ENCODE data around the gene APBA1.

APBA1 gene

DNA sequence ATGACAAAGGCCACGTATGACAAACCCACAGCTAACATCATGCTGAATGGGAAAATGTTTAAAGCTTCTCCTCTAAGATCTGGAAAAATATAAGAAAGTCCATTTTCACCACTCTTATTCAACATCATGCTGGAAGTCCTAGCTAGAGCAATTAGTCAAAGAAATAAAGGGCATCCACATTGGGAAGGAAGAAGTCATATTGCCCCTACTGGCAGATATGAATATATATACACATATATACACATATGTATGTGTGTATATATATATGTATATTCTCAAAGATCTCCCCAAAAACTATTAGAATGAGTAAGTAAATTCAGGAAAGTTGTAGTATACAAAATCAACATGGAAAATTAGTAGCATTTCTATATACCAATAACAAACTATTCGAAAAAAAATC, 17.1 kb downstream of the APBA1 start:
- no peak for DNase-seq

GRCh38 chr9:69653261-69653660, 18.9 kb downstream of the APBA1 start:
- DNase-seq: no peak

DNA sequence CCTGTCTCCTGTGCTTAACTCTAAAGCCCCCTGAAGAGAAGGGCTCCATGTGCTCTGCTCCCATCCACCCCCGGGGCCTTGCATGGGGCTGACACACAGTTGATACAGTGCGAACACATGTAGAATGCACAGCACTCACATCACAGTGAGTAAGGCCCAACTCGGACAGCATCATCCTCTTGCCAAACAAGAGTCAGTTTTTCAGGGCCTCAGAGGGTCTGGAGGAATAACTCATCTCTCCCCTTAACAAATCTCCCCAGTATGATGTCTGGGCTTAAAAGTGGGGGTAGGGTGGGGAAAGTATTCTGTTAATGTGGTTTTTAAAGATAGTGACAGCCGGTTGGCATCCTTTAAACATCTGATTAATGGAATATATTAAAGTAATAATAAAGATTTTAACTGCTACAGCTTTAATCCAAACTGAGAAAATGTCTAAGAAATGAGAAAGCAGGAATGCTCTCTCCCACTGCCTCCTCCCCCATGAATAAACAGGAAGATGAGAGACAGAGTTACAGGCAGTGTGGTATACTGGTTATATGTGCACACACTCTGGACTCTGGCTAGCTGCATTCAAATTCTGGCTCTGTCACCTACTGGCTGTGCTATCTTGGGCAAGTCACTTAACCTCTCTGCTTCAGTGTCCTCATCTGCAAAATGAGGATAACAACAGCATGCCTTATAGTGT, 22.5 kb downstream of the APBA1 start:
- DNase-seq: no peak

GRCh38 chr9:69647804-69648203, 24.4 kb downstream of the APBA1 start:
- no peak for DNase-seq

DNA sequence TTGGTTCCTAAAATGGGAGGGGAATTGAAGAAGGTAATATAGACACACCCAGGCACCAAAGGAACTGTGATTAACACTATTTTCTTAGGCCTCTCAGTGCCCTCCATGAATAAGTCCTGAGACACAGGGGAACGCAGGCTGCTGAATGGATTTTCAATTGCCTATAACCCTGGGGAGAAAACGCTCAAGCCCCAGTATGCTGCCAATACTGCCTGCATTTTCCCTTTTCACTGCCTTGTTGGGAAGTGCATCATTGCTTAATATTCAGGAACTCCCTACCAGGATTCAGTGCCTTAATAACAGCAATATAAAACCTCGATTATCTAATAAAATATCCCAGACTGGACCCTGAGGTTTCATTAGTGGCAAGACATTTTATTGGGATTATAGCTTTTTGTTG, 25.4 kb downstream of the APBA1 start:
- no peak for DNase-seq

DNA sequence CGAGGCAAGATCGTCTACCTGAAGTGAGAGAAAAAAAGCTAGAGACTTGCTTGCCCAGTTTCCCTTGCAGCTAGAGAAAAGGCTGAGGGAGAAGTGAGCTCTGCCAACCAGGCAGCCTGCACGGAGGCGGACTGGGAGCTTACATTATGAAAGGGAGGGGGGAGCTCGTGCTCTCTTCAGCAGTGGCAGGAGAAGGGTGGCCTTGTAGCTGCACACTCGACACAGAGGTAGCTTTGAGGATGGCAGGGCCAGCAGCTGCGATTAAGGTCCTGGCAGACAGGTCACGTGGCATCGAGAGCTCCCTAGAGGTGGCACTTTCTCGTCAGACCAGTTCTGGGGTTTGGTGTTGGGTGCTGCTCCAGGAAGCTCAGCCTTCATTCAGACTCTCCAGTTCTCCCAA, 26.7 kb downstream of the APBA1 start:
- DNase-seq: no peak

DNA sequence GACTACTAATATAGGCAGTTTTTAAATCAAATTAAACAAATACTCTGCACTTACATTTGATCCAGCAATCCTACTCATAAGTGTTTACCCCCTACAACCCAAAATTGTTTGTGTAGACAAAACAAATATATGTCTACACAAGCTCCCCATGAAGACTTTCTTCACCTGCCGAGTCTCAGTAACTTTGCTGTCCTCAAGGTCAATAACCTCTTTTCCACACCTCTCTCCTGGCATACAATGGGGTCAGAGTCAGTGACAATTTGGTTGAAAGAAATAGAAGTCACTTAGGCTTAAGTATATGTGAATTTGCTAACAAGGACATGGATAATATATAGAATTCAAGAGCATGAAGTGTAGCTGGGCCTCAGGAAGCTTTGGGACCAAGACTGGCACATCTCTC, 29.1 kb downstream of the APBA1 start:
- DNase-seq: no peak

DNA sequence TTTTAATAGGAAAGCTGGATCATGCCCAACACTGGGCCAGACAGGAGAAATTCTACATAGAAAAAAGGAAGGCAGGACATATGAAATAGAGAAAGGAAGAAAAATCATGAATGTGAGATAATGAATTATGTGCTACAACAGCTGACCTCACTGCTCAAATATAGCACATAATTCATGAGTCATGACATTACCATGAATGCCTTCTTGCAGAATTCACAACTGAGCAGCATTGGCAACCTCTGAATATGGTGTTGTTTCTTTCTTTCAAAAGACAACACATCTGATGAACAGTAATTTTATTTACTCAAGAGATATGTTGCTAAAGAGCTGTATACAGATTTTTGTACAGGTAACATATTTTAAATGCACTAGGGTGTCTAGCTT, 34.4 kb downstream of the APBA1 start:
- no peak for DNase-seq

DNA sequence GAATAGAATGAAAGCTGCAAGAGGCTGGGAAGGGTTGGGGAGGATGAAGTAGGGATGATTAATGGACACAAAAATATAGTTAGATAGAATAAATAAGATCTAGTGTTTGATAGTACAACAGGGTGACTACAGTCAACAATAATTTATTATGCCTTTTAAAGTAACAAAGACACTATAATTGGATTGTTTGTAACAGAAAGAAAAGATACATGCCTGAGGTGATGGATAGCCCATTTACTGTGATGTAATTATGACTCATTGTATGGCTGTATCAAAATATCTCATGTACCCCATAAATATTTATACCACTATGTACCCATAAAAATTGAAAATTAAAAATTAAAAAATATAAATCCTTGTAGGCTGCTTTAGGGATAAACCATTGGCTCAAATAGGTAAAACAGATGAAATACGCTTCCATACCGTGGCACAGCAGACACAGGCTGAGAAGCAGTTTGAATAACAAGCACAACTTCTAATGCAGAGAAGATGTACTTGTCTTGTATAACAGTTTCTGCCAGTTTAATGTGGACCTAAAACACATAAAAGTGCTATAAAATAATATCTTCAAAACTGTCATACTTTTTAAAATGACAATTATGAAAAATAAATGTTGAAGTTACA, 34.9 kb downstream of the APBA1 start:
- DNase-seq: no peak

DNA sequence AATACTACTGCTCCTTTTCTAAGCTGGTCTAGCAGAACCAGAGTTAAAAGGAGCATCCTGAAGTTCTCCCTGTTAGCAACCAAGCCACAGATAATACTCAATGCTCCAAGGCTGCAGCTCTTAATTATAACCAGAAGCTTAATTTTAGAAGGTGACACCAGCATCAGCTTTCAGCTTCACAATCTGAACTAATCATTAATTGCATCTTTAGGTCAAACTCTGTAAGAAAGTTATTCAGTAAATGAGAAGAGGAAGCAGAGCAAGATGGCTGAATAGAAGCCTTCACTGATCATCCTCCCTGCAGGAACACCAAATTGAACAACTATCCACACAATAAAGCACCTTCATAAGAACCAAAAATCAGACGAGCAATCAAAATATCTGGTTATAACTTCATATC, 38.5 kb downstream of the APBA1 start:
- DNase-seq: no peak

- DNase-seq: no peak
Measured at GRCh38 chr9:69632768-69633167, 39.4 kb downstream of the APBA1 start.

GRCh38 chr9:69627281-69627680, 44.9 kb downstream of the APBA1 start:
- no peak for DNase-seq

- DNase-seq: no peak
Measured at GRCh38 chr9:69623276-69623675, 48.9 kb downstream of the APBA1 start.

- DNase-seq: no peak
Measured at GRCh38 chr9:69622676-69623075, 49.5 kb downstream of the APBA1 start.

GRCh38 chr9:69621730-69622460, 50.3 kb downstream of the APBA1 start:
- DNase-seq: no peak

- DNase-seq: no peak
Measured at GRCh38 chr9:69620731-69621130, 51.4 kb downstream of the APBA1 start.

DNA sequence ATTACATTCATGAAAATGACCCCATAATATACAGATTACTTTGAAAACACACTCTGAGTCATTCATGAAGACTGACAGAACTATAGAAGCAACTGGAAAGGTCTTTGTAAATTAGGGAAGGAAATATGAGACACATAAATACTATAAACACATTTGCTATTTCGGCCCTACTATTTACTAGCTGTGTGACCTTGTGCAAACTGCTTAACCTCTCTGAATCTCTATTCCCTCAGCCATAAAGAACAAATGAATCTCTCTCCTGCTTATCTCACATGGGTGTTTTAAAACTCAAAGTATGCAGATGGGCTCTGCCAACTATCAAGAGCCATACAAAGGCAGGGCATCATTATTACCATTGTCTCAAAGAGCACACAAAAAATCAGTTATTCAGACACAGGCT, 52.9 kb downstream of the APBA1 start:
- DNase-seq: no peak

- DNase-seq: no peak
Measured at GRCh38 chr9:69617006-69617405, 55.2 kb downstream of the APBA1 start.

GRCh38 chr9:69615880-69616279, 56.3 kb downstream of the APBA1 start:
- no peak for DNase-seq

DNA sequence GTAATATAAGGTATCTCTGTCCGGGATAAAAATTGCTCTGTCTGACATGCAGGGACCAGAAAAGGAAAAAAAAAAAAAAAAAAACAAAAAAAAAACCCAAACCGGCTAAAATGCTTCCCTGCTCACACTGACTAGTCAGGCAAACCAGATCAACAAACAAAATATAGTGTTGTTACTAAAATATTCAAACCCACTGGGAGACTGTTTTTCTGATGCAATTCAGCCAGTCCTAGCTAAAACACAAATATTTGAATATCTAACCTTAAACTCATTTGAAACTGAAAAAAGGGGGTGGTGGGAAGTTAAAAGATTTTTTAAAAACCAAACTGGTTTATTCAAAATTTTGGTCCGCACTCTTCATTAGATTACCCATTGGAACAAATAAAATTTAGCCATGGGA, 61.0 kb downstream of the APBA1 start:
- no peak for DNase-seq

DNA sequence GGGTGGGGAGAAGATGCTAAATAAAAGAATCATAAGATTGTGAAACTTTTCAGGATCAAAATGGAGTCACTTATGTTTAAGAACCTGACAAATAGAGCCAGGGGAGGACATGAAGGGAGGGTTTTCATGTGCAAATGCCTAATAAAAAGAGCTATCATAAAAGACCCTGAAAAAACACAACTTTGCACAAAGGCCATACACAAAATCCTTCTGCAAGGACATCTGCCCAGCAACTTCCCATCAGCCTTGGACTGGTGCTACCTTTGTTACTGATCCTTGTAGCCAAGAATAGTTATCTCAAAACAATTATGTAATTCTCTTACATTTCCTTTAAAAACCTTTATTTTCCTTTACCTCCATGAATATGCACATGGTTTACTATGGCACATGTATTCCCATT, 63.0 kb downstream of the APBA1 start:
- DNase-seq: no peak

GRCh38 chr9:69606089-69606488, 66.1 kb downstream of the APBA1 start:
- no peak for DNase-seq

- no peak for DNase-seq
Measured at GRCh38 chr9:69605406-69605805, 66.8 kb downstream of the APBA1 start.

DNA sequence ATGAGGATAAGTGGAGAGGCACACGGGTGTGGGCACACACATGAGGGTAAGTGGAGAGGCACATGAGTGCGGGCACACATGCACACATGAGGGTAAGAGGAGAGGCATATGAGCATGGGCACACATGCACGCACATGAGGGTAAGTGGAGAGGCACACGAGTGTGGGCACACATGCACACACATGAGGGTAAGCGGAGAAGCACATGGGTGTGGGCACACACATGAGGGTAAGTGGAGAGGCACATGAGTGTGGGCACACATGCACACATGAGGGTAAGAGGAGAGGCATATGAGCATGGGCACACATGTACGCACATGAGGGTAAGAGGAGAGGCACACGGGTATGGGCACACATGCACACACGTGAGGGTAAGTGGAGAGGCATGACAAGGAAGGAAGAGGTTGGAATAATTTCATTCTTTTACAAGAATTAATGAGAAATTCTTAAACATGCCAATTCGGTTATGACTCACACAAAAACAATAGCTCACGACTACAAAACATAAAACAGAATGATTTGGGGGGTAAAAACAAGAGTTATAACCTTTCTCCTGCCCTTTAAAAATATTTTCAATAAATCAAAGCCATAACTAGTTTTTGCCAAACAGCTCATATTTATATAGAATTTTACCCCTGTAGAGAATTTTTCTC, 67.5 kb downstream of the APBA1 start:
- no peak for DNase-seq
